ENCODE measurements around the gene PPP1R1B.

Gene PPP1R1B

DNA sequence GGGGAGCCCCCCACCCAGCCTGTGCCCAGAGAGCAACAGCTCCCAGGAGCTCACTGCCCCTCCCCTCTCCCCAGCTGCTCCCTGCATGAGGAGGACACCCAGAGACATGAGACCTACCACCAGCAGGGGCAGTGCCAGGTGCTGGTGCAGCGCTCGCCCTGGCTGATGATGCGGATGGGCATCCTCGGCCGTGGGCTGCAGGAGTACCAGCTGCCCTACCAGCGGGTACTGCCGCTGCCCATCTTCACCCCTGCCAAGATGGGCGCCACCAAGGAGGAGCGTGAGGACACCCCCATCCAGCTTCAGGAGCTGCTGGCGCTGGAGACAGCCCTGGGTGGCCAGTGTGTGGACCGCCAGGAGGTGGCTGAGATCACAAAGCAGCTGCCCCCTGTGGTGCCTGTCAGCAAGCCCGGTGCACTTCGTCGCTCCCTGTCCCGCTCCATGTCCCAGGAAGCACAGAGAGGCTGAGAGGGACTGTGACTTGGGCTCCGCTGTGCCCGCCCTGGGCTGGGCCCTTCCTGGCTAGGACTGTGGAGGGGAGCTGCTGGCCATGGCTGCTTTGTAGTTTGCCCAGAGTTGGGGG lies 39.0 kb downstream of the PPP1R1B start:
- Histone ChIP-seq H3K4me3 (ENCODE audit: low read length) (no peak overlapping the region), H4K20me1 (ENCODE audit: insufficient read depth, low read length) (no peaks in the 10 kb centered on the region), H3K9me2 (replicated peaks; ENCODE audit: insufficient read depth, low read length) (no peaks in the 10 kb centered on the region), H3K9me3 (replicated peaks; ENCODE audit: insufficient read depth, low read length) (no peaks in the 10 kb centered on the region), H3K4me2 (ENCODE audit: low read depth, low read length) (no peak overlapping the region), H3K27ac (ENCODE audit: low read length) (no peak overlapping the region), H3F3A (ENCODE audit: insufficient read depth, low read length) (no peaks in the 10 kb centered on the region), H3K79me2 (ENCODE audit: low read length) (no peaks in the 10 kb centered on the region), H3K9ac (ENCODE audit: low read length) (no peak overlapping the region), H3K4me1 (ENCODE audit: low read length) (no peaks in the 10 kb centered on the region), H2AFZ (ENCODE audit: low read length) (no peak overlapping the region), H3K36me3 (replicated peaks; ENCODE audit: insufficient read depth, low read length) (no peaks in the 10 kb centered on the region), H3K27me3 (replicated peaks; ENCODE audit: insufficient read depth, low read length) (peaks cover 27% of the 10 kb centered on the region)
- no peak for DNase-seq
- TF ChIP-seq EZH2phosphoT487 (IDR thresholded peaks at IDR 0.05; ENCODE audit: low read length): no peak
- TF ChIP-seq, protein P1, sequence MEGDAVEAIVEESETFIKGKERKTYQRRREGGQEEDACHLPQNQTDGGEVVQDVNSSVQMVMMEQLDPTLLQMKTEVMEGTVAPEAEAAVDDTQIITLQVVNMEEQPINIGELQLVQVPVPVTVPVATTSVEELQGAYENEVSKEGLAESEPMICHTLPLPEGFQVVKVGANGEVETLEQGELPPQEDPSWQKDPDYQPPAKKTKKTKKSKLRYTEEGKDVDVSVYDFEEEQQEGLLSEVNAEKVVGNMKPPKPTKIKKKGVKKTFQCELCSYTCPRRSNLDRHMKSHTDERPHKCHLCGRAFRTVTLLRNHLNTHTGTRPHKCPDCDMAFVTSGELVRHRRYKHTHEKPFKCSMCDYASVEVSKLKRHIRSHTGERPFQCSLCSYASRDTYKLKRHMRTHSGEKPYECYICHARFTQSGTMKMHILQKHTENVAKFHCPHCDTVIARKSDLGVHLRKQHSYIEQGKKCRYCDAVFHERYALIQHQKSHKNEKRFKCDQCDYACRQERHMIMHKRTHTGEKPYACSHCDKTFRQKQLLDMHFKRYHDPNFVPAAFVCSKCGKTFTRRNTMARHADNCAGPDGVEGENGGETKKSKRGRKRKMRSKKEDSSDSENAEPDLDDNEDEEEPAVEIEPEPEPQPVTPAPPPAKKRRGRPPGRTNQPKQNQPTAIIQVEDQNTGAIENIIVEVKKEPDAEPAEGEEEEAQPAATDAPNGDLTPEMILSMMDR (IDR thresholded peaks at IDR 0.05; ENCODE audit: low read length): no peak; the same call in 1 of the 2 replicates
- no peak for TF ChIP-seq EZH2 (optimal IDR thresholded peaks at IDR 0.05; ENCODE audit: low read depth, low read length)

DNA sequence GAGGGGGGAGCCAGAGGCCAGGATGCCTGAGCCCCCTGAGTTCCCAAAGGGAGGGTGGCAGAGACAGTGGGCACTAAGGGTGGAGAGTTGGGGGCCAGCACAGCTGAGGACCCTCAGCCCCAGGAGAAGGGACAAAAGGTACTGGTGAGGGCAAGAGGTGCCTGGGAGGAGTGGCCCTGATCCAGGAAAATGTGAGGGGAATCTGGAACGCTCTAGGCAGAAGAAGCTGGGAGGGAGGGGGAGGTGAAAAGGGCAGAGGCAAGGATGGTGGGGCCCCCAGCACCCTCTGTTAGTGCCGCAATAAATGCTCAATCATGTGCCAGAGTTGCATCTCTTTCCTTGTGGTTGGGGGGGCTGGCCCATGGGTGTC lies 39.5 kb downstream of the PPP1R1B start:
- Histone ChIP-seq H3K4me3 (ENCODE audit: low read length) (no peak overlapping the region), H3K9me3 (replicated peaks; ENCODE audit: insufficient read depth, low read length) (no peaks in the 10 kb centered on the region), H3K36me3 (replicated peaks; ENCODE audit: insufficient read depth, low read length) (no peaks in the 10 kb centered on the region), H3K79me2 (ENCODE audit: low read length) (no peaks in the 10 kb centered on the region), H3K9me2 (replicated peaks; ENCODE audit: insufficient read depth, low read length) (no peaks in the 10 kb centered on the region), H3K27me3 (replicated peaks; ENCODE audit: insufficient read depth, low read length) (peaks cover 27% of the 10 kb centered on the region), H3F3A (ENCODE audit: insufficient read depth, low read length) (no peaks in the 10 kb centered on the region), H2AFZ (ENCODE audit: low read length) (no peak overlapping the region), H3K27ac (ENCODE audit: low read length) (no peak overlapping the region), H4K20me1 (ENCODE audit: insufficient read depth, low read length) (no peaks in the 10 kb centered on the region), H3K4me2 (ENCODE audit: low read depth, low read length) (no peak overlapping the region), H3K9ac (ENCODE audit: low read length) (no peak overlapping the region), H3K4me1 (ENCODE audit: low read length) (no peaks in the 10 kb centered on the region)
- no peak for TF ChIP-seq EZH2phosphoT487 (IDR thresholded peaks at IDR 0.05; ENCODE audit: low read length)
- TF ChIP-seq EZH2 (optimal IDR thresholded peaks at IDR 0.05; ENCODE audit: low read depth, low read length): no peak
- TF ChIP-seq, protein P1 (IDR thresholded peaks at IDR 0.05; ENCODE audit: low read length): no peak
- DNase-seq: no peak

DNA sequence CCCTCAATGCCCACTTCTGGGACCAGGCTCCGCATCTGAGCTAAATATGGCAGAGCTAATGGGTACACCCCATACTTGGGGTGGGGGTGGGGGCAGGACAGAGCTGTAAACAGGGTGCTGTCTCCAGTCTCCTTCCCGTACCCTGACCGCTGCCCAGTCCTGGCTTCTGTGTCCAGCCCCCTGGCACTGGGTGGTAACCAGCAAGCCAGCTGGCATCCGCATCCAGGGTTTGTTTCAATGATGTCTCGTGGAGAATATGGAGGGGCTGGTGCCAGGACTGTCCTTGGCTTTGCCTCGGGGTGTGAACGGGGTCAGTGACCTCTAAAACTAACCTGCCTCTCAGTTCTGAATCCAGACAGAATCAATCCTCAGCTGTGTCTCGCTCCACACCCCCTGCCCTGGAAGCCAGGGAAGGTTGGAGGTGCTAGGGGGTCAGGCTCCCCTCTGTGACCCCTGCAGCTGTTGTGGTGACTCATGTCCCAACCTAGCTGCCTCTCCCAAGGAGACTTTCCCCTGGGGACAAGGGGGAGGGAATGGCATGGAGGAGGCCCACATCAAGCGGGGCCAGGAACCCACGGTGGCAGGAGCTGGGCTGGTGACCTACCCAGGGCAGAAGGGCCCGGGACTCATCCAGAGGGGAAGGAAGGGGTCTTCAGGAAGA lies 40.0 kb downstream of the PPP1R1B start:
- no peak for DNase-seq
- H3F3A ChIP-seq (ENCODE audit: insufficient read depth, low read length): no peaks in the 10 kb centered on the region
- H3K4me3 ChIP-seq (ENCODE audit: low read length): no peak overlapping the region
- no peak overlapping the region for H3K9ac ChIP-seq (ENCODE audit: low read length)
- H4K20me1 ChIP-seq (ENCODE audit: insufficient read depth, low read length): no peaks in the 10 kb centered on the region
- H3K9me2 ChIP-seq (replicated peaks; ENCODE audit: insufficient read depth, low read length): no peaks in the 10 kb centered on the region
- H3K4me1 ChIP-seq (ENCODE audit: low read length): no peaks in the 10 kb centered on the region
- H3K4me2 ChIP-seq (ENCODE audit: low read depth, low read length): no peak overlapping the region
- no peaks in the 10 kb centered on the region for H3K79me2 ChIP-seq (ENCODE audit: low read length)
- no peaks in the 10 kb centered on the region for H3K9me3 ChIP-seq (replicated peaks; ENCODE audit: insufficient read depth, low read length)
- TF ChIP-seq EZH2phosphoT487 (IDR thresholded peaks at IDR 0.05; ENCODE audit: low read length): no peak
- TF ChIP-seq, protein P1 (IDR thresholded peaks at IDR 0.05; ENCODE audit: low read length): no peak
- no peak for TF ChIP-seq EZH2 (optimal IDR thresholded peaks at IDR 0.05; ENCODE audit: low read depth, low read length)
- no peaks in the 10 kb centered on the region for H3K36me3 ChIP-seq (replicated peaks; ENCODE audit: insufficient read depth, low read length)
- no peak overlapping the region for H2AFZ ChIP-seq (ENCODE audit: low read length)
- H3K27me3 ChIP-seq (replicated peaks; ENCODE audit: insufficient read depth, low read length): peaks cover 27% of the 10 kb centered on the region
- no peak overlapping the region for H3K27ac ChIP-seq (ENCODE audit: low read length)

Data from MM.1S (cell line).